Caco-2 (cell line): ENCODE results near the gene CDK7. TPM values are rescaled to one million over a fixed set of nuclear protein-coding genes. Genes with fewer than 3 reads are reported as not detected.

ENCODE experiments used
- BruUV-seq: library from RNA; stranded (reverse); fragments of 400-500 nt; replicated peaks from 2 replicates; lab custom pipeline; 2021; lab: Mats Ljungman, UMichigan
- CTCF ChIA-PET: fragments of 300-600 bp; sonication (Branson Sonifier 250); formaldehyde crosslinking; loops from one replicate; lab custom pipeline; 2022; ENCODE audit warnings: antibody characterized with exemption; lab: Charles Lee
- POLR2A ChIA-PET: fragments of 300-600 bp; sonication (Branson Sonifier 250); formaldehyde crosslinking; loops from one replicate; lab custom pipeline; 2022; ENCODE audit warnings: antibody characterized with exemption; lab: Charles Lee
- DNase-seq, 2 experiments: peaks; one replicate each; pipeline versions ENCODE4 v3.0.0 to v3.0.0-alpha.2; 2020 to 2022
- H3K27me3 ChIP-seq: replicated peaks from 2 replicates; pipeline ENCODE4 v1.6.0; 2011; ENCODE audit warnings: low read length; ENCODE audit not compliant: control insufficient read depth, insufficient read depth
- H3K36me3 ChIP-seq: 2 replicates; pipeline ENCODE4 v1.5.1; 2011; ENCODE audit warnings: low read length; ENCODE audit not compliant: control insufficient read depth, insufficient read depth
- H3K4me1 ChIP-seq: fragments of 250-450 bp; sonication (Bioruptor Pico); 2 replicates; pipeline ENCODE4 v1.5.1; 2020; ENCODE audit warnings: mild to moderate bottlenecking
- H3K4me3 ChIP-seq: 2 replicates; pipeline ENCODE4 v1.5.1; 2011; ENCODE audit warnings: low read depth, mild to moderate bottlenecking, control low read depth, low read length
- H3K9me3 ChIP-seq: fragments of 250-450 bp; sonication (Bioruptor Pico); 2 replicates; pipeline ENCODE4 v1.5.1; 2020; ENCODE audit warnings: mild to moderate bottlenecking, moderate library complexity
- H3K27ac Mint-ChIP-seq: one replicate; pipeline ENCODE4 v1.8.0; 2022; ENCODE audit warnings: mixed read lengths; ENCODE audit not compliant: unreplicated experiment
- H3K27me3 Mint-ChIP-seq: one replicate; pipeline ENCODE4 v1.8.0; 2022; ENCODE audit warnings: mixed read lengths; ENCODE audit not compliant: insufficient read depth, unreplicated experiment
- H3K36me3 Mint-ChIP-seq: one replicate; pipeline ENCODE4 v1.8.0; 2022; ENCODE audit warnings: mild to moderate bottlenecking, mixed read lengths; ENCODE audit not compliant: insufficient read depth, unreplicated experiment
- H3K4me1 Mint-ChIP-seq: one replicate; pipeline ENCODE4 v1.8.0; 2022; ENCODE audit warnings: low read depth, mixed read lengths; ENCODE audit not compliant: unreplicated experiment
- H3K4me3 Mint-ChIP-seq: one replicate; pipeline ENCODE4 v1.8.0; 2022; ENCODE audit warnings: mild to moderate bottlenecking, moderate library complexity, mixed read lengths; ENCODE audit not compliant: unreplicated experiment
- H3K9me3 Mint-ChIP-seq: one replicate; pipeline ENCODE4 v1.8.0; 2022; ENCODE audit warnings: mixed read lengths; ENCODE audit not compliant: unreplicated experiment
- intact Hi-C: fragments of 100-400 bp; cut with micrococcal nuclease; formaldehyde crosslinking; loops from one replicate; pipeline ENCODE4 v1.10.0; 2022; ENCODE audit not compliant: unreplicated experiment
- total RNA-seq: library from RNA; stranded (reverse); gene quantifications from 2 replicates; pipeline ENCODE4 v1.2.3, GENCODE V29; 2022
- TF ChIP-seq, protein P1 (sequence below), 2 experiments: fragments of 200-600 bp in 1 of 2; IDR thresholded peaks; 1 replicate in 1 of 2; 2 replicates in 1 of 2; pipeline versions ENCODE4 v1.5.1 to v1.8.0; 2011 to 2022; ENCODE audit warnings: antibody characterized with exemption in 1 of 2, control low read depth in 1 of 2, inconsistent platforms in 1 of 2, low read depth in 1 of 2, low read length in 1 of 2, mild to moderate bottlenecking in 1 of 2, moderate library complexity in 1 of 2; ENCODE audit not compliant: insufficient read depth in 1 of 2, severe bottlenecking in 1 of 2, unreplicated experiment in 1 of 2

Gene CDK7
- total RNA-seq, 1 experiment from 2014 or later, result 90.5 TPM

DNA sequence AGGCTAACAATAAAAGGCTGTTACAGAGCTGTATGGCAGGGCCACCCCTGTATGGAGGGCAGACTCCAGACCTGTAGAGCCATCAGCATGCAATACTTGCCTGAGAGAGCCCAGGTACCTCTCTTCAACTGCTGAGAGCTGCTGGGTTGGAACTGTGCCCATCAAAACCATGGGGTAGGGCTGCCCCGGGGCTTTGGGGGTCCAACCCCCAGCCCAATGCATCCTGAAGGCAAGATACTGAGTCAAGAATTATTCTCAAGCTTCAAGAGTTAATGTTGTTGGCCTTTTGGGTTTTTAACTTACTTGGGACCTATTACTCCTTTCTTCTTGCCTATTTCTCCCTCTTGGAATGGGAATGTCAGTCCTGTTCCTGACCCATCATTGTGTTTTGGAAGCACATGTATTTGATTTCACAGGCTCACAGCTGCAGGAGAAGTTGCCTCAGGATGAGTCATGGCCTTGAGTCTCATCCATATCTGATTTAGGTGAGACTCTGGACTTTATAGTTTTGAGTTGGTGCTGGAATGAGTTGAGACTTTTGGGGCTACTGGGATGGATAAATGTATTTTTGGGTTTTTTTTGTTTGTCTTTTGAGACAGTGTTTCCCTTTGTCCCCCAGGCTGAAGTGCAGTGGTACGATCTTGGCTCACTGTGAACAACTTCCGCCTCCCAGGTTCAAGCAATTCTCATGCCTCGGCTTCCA is 21.0 kb upstream of the CDK7 start:
- TF ChIP-seq, protein P1, sequence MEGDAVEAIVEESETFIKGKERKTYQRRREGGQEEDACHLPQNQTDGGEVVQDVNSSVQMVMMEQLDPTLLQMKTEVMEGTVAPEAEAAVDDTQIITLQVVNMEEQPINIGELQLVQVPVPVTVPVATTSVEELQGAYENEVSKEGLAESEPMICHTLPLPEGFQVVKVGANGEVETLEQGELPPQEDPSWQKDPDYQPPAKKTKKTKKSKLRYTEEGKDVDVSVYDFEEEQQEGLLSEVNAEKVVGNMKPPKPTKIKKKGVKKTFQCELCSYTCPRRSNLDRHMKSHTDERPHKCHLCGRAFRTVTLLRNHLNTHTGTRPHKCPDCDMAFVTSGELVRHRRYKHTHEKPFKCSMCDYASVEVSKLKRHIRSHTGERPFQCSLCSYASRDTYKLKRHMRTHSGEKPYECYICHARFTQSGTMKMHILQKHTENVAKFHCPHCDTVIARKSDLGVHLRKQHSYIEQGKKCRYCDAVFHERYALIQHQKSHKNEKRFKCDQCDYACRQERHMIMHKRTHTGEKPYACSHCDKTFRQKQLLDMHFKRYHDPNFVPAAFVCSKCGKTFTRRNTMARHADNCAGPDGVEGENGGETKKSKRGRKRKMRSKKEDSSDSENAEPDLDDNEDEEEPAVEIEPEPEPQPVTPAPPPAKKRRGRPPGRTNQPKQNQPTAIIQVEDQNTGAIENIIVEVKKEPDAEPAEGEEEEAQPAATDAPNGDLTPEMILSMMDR (IDR thresholded peaks at IDR 0.05; ENCODE audit: insufficient read depth in 1 of 2, low read depth in 1 of 2, low read length in 1 of 2, severe bottlenecking in 1 of 2, unreplicated experiment in 1 of 2), result no peak
- Histone ChIP-seq H3K4me3 (no peak overlapping the region), H3K9me3 (no peaks in the 10 kb centered on the region), H3K27me3 (no peaks in the 10 kb centered on the region), H3K4me1 (peaks cover 4% of the 10 kb centered on the region), H3K36me3 (no peaks in the 10 kb centered on the region)
- Mint-ChIP-seq H3K4me1 (no peaks in the 10 kb centered on the region), H3K36me3 (peaks cover 18% of the 10 kb centered on the region), H3K27me3 (no peaks in the 10 kb centered on the region), H3K4me3 (no peak overlapping the region), H3K9me3 (no peaks in the 10 kb centered on the region), H3K27ac (no peak overlapping the region)
- intact Hi-C loops, result no loop called here
- ChIA-PET CTCF (no interaction called here), POLR2A (interaction anchor here (0.5 kb wide), 1 partner anchor 9 kb away, joined by 7 read pairs; no protein-coding TSS in a partner anchor)
- BruUV-seq, result no TSS peak
- DNase-seq, result no peak

DNA sequence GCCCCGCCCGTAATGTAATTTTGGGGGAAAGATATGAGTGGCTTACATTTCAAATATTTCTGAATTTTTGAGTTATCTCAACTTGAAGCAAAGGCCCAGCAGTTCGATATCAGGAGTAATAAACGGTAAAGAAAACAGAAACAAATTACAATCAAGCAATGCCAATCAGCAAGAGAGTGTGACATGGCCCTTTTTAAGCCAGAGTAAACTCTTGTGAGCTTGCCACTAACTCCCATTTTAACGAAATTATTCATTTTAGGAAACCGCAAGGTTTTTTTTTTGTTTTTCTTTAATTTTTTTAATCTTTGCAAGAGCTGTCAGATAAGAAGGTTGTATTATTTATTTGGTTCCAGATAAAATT is 17.6 kb upstream of the CDK7 start:
- H3K9me3 Mint-ChIP-seq, result no peaks in the 10 kb centered on the region
- Histone ChIP-seq H3K36me3 (peaks cover 1% of the 10 kb centered on the region; the same call in 1 of the 2 replicates), H3K4me3 (peak overlapping the region; percentile 82), H3K4me1 (peaks cover 9% of the 10 kb centered on the region), H3K27me3 (no peaks in the 10 kb centered on the region), H3K9me3 (no peaks in the 10 kb centered on the region)
- CTCF ChIA-PET, result no interaction called here
- peaks cover 22% of the 10 kb centered on the region for H3K36me3 Mint-ChIP-seq
- TSS peak; percentile 88 for BruUV-seq
- peak overlapping the region; percentile 96 for H3K27ac Mint-ChIP-seq
- TF ChIP-seq, protein P1 (IDR thresholded peaks at IDR 0.05; ENCODE audit: insufficient read depth in 1 of 2, low read depth in 1 of 2, low read length in 1 of 2, severe bottlenecking in 1 of 2, unreplicated experiment in 1 of 2), result no peak
- intact Hi-C loops, result loop anchor here (5.0 kb wide), 1 partner anchor 115 kb away; the partner anchor contains the start of gene CCDC125
- POLR2A ChIA-PET, result interaction anchor here (1.2 kb wide), 1 partner anchor 18 kb away, joined by 4 read pairs; the partner anchor contains the start of gene CDK7
- peak overlapping the region; percentile 97 for H3K4me3 Mint-ChIP-seq
- DNase-seq, result no peak
- H3K4me1 Mint-ChIP-seq, result peaks cover 4% of the 10 kb centered on the region
- H3K27me3 Mint-ChIP-seq, result no peaks in the 10 kb centered on the region

DNA sequence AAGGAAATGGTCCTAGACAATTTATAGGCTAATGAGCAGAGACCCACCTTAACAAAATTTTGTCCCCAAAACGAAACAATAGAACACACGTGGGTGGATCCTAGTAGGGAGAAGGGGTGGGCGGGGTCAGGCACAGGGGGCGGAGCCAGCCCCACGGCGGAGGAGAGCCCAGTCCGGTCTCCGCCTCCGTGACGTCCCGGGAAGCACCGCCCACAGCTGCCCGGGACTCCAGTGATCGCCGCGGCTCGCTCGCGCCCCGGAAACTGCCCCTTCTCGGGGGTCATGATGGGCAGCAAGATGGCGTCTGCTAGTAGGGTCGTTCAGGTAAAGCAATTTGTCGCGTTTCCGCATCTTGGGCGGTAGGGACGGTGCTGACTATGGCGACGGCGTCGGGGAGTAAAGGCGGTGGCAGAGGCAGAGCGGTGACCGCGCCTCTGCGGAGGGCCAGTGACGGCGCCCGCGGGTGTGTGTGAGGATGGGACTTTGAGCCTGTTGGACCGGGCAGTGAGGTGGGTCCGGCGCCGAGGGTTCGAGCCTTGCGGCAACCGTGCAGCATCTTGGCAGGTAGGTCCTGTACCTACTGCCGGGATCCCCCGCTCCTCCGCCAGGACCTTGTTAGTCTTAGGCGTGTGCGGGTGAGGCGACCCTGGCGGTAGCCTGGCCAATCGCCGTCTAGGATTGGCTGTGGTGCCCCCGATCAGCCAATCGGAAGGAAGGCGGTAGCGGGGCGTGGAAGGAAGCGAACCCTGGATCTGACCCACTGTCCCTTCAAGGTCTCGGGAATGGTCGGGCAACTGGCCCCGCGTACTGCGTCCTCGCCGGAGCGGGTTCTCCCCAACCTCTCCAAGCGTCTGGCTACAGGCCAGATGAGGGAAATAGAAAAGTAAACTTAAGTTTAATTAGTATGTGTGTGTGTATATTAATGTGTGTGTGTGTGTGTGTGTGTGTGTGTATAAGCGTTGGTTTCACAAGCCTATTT is 16.8 kb upstream of the CDK7 start:
- Mint-ChIP-seq H3K9me3 (no peaks in the 10 kb centered on the region), H3K4me1 (peaks cover 8% of the 10 kb centered on the region), H3K36me3 (peaks cover 22% of the 10 kb centered on the region), H3K27ac (peak overlapping the region; percentile 96), H3K27me3 (no peaks in the 10 kb centered on the region), H3K4me3 (peak overlapping the region; percentile 97)
- peak; percentile 95 to 97 for DNase-seq
- intact Hi-C loops, result loop anchor here (1.0 to 5.0 kb wide), 3 partner anchors 16 to 114 kb away; partner anchors contain the start of genes CCDC125, CDK7 and CENPH
- no peaks in the 10 kb centered on the region for H3K9me3 ChIP-seq
- CTCF ChIA-PET, result interaction anchor here (0.7 kb wide), 1 partner anchor 59 kb away, joined by 6 read pairs; no protein-coding TSS in a partner anchor
- H3K36me3 ChIP-seq, result peaks cover 1% of the 10 kb centered on the region; the same call in 1 of the 2 replicates
- H3K27me3 ChIP-seq, result no peaks in the 10 kb centered on the region
- H3K4me1 ChIP-seq, result peaks cover 16% of the 10 kb centered on the region
- POLR2A ChIA-PET, result interaction anchor here (1.2 kb wide), 1 partner anchor 17 kb away, joined by 4 read pairs; the partner anchor contains the start of gene CDK7
- TSS peak; percentile 51 for BruUV-seq
- TF ChIP-seq, protein P1 (IDR thresholded peaks at IDR 0.05; ENCODE audit: insufficient read depth in 1 of 2, low read depth in 1 of 2, low read length in 1 of 2, severe bottlenecking in 1 of 2, unreplicated experiment in 1 of 2), result peak; percentile 24 to 41
- peak overlapping the region; percentile 82 for H3K4me3 ChIP-seq
